HG02885 (cell line): Measurements from ENCODE around the gene DDX53.

Source experiments
- ATAC-seq: cut with Tn5 transposase; IDR thresholded peaks from one replicate; pipeline ENCODE4 v1.9.1; 2021; ENCODE audit warnings: mild to moderate bottlenecking; ENCODE audit not compliant: unreplicated experiment, poor library complexity

Gene DDX53

DNA sequence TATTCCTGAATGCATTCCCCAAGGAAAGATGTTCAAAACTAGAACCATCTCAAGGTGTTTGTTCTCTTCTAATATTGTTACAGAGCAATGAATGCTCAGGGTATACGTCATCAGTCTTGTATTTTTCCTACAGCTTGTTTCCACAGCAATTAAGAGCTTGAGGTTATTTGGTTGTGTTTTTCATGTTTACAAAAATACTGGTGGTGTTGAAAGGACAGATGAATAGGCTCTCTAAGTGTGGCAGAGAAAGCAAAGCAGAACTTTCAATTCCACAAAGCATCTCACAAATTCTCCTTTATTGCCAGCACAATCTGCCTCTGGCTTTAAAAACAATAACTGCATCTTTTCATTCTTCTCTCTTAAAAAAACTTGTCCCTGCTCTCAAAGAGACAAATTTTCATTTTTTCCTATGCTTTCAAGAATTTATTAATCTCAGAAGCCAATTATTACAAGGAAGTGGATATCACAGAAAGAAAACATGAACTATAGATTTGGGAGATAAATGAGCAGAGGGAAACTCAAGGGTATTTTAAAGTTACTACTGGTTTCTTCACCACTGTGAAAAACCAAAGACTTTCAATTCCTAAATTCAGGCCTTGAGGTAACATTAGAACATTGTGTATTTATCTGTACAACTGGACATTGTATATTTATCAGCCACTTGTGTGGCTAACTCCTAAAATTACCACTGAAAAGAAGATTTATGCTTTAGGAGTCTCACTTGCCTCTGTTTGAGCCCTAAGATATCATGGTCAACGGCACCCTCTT lies 49.2 kb downstream of the DDX53 start:
- ATAC-seq: no peak

GRCh38 chrX:23052324-23052723 lies 52.6 kb downstream of the DDX53 start:
- no peak for ATAC-seq
